Head of caudate nucleus (tissue), 42 donors: ENCODE results near the gene HIPK2.

Experiments used
- DNase-seq, 42 donors: peaks; one replicate each; pipeline versions ENCODE4 v3.0.0 to v3.0.0-alpha.2; 2020 to 2021; ENCODE audit warnings: mixed read lengths in 7 of 42
- intact Hi-C: fragments of 100-400 bp; cut with DNase I; formaldehyde crosslinking; loops from one replicate; pipeline ENCODE4 v1.15.0; 2022

HIPK2 gene

DNA sequence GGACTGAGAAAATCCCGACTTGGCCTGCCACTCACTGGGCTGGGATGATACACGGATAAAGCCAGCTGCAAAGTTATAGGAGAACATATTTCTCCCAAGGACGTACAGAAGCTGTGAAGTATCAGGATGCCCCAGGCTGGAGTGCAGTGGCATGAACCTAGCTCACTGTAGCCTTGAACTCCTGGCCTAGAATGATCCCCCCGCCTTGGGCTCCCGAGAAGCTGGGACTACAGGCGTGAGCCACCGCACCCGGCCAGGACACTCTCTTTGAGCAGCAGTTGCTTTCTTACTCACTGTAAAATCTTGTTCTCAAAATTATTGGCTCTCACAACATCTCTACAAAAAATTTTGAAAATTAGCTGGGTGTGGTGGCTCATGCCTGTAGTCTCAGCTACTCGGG is 203.9 kb downstream of the HIPK2 start:
- peak in 5 of 42 donors; percentile 4 to 20 (median 6) for DNase-seq
- intact Hi-C loops = loop anchor here (10.0 kb wide), 1 partner anchor 139 kb away; no protein-coding TSS in a partner anchor

DNA sequence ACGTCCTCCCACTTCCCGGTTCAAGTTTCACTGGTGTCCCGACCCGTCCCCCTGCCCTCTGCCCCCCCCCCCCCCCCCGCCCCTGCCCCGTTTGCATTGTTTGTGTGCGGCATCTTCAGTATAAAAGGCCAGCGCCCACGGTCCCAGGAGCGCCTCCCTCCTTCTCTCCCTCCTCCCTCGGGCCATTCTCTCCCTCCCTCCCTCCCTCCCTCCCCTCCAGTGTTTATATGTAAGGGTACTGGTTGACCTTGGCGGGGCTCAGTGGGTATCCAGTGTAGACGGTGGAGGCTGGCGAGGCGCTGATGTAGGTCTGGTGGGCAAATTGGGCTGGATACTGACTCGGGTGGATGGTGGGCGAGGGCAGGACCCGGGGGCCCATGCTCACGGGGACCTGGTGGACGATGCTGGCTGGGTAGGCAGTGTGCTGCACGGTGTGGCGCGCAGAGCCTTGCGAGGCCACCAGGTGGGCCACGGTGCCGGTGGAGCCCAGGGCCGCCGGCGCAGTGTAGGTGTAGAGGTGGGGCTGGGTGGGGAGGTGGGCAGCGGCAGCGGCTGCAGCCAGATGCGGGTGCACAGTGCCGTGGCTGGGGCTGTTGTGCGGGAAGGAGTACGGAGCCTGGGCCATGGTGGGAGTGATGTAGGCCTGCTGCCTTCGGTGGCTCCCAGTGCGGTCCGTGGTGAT is 205.0 kb downstream of the HIPK2 start:
- intact Hi-C loops = loop anchor here (10.0 kb wide), 1 partner anchor 138 kb away; no protein-coding TSS in a partner anchor
- DNase-seq = peak in 4 of 42 donors; percentile 5 to 24 (median 10)

DNA sequence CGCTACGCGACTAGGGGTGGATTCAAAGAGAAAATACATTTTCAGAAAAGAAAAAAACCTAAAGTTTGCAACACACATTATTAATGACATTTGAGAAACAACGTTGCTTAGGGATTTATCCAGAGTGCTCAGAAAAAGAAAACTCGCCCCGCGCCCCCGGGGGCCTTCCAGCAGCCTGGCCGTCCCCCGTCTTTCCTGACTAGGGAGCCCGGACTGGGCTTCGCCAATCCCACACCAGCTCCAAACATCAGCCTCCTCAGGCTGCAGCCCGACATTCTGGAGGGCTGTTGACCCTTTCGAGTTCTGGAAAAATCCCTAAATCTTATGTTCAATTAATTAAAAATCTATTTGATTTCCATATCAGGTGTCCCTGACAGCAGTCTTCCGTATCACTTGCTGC is 205.7 kb downstream of the HIPK2 start:
- intact Hi-C loops = loop anchor here (10.0 kb wide), 1 partner anchor 137 kb away; no protein-coding TSS in a partner anchor
- peak in 5 of 42 donors; percentile 5 to 34 (median 27) for DNase-seq

DNA sequence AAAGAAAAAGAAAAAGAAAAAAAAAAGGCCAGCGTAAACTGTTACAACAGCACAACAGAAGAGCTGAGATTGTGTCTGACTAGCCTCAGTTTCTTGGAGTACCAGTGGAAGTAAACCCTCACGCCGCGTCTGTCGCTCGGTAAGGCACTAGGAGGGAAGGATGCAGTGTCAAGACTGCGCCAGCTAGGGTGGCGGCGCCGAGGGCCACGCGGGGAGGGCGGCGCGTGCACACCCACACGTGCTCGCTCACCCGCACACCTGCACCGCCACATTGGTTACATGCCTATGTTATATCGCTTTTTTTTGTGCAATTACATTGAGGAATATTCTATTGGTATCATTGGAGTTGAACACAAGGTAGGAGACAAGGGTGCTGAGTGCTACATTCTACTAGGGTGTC is 206.1 kb downstream of the HIPK2 start:
- DNase-seq = peak in 4 of 42 donors; percentile 2 to 31 (median 14)
- intact Hi-C loops = loop anchor here (10.0 kb wide), 1 partner anchor 137 kb away; no protein-coding TSS in a partner anchor

DNA sequence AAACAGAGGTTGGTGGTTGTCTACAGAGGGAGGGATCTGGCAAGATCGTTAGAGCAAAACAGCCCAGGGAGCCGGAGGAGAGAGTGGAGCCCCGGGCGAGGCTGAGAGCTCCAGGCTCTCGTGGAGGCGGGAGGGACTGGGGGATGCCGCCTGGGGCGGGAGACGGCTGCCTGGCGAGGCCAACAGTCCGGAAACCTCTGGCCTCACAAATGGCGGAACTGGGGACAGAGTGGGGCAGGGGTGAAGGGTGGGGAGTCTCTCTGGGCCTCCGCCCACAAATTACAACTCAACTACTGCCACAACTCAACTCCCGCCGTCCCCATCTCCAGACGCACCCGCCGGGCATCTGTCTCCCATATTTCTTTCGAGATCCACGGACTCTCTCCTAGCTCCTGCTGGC is 206.6 kb downstream of the HIPK2 start:
- peak in 4 of 42 donors; percentile 8 to 32 (median 26) for DNase-seq
- intact Hi-C loops = loop anchor here (10.0 kb wide), 1 partner anchor 136 kb away; no protein-coding TSS in a partner anchor

DNA sequence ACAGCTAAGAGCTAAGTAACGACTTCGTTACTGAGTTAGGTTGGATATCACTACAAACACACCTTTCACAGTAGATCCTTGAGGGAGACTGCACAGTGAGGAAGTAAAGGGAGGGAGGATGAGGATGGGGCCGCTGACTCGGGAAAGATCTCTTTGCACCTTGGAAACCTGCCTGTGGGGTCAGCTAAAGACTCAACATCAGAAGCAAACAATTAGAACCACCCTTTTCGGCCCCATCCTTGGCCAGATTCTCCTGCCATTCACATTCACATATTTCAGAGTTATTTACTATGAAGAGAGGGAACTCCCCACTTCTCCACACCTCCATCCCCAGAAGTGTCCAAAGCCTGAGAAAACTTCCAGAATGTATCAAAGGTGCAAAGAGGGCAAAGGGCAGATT is 207.2 kb downstream of the HIPK2 start:
- intact Hi-C loops = loop anchor here (10.0 kb wide), 1 partner anchor 136 kb away; no protein-coding TSS in a partner anchor
- peak in 3 of 42 donors; percentile 6 to 20 (median 13) for DNase-seq

DNA sequence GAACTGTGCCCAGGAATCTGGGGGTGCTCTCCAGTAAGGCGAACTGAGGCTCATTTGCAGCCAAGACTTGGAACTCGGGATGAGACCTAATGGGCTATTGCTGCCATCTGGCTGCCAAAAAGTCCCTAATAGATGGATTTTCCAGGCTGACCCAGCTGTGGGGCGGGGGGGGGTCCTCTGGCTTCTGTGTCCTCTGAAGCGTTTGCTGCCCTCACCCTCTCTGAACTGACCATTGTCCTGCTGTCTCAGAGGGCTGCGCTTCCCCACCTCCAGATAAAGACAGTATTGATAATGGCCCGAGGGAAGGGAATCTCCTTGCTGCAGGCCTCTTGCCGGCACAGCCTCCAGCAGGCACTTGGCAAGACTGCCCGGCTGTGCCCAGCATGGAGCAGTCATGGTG is 207.7 kb downstream of the HIPK2 start:
- DNase-seq = peak; percentile 58 to 93 (median 78)
- intact Hi-C loops = loop anchor here (10.0 kb wide), 1 partner anchor 135 kb away; no protein-coding TSS in a partner anchor

DNA sequence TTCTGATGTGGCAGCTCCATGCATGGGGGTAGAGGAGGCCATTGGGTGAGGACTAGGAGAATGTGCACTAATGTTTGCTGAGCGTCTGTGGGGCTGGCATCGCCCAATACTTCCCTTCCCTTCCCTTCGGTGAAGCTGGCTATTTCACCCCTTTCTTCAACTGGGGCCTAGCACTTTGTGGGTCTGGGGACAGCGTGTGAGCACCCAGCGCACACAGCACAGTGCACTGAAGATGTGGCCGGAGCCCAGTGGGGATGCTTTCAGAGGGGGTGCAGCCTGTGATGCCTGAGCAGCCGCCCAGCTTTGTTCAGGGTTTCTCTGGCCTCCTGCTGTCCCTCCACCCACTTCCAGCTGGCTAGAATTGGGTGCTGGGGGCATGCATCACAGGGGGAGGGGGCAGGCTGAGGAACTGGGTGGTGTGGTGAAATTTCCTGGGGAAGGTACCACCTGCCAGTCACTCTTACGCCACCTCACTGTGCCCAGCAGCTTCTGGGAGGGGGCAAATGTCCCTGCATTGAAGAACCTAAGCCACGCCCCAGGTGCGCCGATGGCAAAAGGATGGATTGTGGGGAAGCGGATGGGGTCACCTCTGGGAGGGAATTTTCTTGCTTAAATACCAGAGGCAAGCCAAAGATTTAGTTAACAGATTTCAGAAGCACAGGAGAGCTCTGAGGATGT is 208.8 kb downstream of the HIPK2 start:
- intact Hi-C loops = no loop called here
- DNase-seq = peak in 5 of 42 donors; percentile 5 to 23 (median 13)

DNA sequence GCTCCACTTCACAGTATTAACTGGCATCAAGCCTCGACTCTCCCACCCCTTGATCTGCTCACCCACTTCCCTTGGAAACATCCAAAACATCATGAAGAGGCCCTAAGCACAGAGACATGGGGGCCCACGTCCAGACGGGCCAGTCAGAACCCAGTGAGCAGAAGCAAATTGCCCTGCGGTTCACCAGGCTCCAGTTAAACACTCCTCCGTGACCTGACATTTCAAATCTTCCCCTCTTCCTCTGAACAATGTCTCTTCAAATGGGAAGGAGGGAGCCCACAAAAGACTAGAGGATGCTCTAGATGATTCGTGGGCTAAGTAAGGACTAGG is 209.5 kb downstream of the HIPK2 start:
- peak in 2 of 42 donors; percentile 2 to 18 for DNase-seq
- intact Hi-C loops = no loop called here

DNA sequence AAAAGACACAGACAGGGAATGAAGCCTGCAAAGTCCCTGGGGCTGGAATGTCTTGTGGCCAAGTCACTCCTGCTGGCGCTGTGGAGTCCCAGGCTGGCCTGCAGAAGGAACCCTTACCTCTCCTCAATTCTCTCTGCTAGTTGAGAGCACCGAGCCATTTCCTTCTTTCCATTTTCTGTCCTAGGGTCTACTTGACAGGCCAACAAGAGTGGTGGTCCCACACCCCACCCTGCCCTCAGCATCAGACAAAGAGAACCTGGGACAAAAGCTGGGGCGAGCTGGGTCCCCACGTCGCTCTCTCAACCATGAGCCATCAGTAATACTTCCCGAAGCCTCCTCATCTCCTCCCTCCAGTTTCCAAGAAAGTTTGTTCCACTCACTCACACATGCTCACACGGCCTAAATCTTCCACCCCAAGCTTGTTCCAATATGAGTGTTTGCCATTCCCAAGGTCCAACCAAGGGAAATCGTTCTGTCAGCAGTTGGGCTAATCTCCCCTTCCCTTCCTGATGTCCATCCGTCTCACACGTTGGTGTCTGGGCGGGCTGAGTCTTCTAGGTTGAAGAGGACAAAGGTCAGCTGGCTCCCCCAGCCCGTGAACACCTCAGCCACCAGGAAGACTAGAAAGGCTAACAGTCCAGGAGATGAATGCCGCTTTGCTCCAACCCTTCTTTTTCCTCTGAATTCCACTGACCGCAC is 210.0 kb downstream of the HIPK2 start:
- DNase-seq = peak in 4 of 42 donors; percentile 5 to 8 (median 6)
- intact Hi-C loops = no loop called here

DNA sequence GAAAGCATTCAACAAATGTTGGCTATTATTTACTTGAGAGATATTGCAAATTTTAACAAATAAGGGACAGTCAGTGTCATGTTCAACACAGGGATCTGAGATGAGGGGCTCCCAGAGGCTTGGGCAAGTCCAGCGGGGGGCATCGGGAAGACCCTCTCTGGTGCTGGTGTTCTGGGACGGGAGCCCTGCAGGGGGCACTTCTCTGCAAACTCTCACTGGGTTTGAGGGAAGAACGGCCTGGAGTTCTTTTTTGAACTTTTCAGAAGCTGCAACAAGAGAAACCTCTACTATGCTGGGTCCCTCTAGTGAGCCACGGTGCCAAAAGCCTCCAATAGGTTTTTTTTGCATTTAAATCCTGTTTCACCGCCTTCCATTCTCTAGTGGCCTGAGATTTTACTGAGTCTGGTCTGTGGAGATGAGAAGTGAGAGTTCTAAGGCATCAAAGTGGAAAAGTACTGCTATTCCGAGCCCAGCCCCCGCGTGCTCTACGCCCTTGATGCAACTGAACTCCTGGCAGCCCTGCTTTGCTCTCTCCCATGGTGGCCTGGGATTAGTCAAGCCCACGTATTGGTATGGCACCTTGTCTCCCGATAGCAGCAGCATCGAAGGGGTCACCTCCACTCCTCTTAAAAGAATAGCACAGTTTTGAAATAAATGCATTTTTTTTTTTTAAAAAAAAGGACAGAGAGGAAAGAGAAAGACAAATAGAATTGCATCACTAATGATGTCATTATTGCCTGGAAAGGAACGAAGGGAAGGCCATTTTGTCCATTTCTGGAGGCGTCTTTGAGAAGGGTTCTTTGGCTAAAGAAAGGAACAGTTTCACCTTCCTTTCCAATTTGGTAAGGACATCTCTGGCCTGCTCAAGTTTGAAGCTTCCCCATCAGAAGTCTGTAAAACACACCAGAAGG is 210.8 kb downstream of the HIPK2 start:
- DNase-seq = peak in 5 of 42 donors; percentile 8 to 30 (median 15)
- intact Hi-C loops = no loop called here

DNA sequence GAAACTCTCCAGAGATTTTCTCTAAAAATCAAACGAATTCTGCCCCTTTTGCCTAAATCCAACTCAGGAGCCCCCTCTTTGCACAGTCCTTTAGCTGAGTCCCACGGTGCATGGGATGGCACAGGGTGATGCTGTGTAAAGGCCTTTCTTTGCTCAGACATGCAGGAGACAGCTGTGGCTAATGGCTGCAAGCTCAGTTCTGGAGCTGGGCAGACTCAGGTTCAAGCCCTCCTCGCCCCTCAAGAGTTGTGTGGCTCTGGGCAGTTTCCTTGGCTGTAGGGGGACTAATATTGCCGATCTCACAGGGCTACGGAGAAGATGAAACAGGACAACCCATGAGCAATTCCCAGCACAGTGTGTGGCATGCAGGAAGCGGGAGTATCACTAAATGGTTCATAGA is 211.7 kb downstream of the HIPK2 start:
- intact Hi-C loops = no loop called here
- DNase-seq = peak in 6 of 42 donors; percentile 0 to 36 (median 12)

DNA sequence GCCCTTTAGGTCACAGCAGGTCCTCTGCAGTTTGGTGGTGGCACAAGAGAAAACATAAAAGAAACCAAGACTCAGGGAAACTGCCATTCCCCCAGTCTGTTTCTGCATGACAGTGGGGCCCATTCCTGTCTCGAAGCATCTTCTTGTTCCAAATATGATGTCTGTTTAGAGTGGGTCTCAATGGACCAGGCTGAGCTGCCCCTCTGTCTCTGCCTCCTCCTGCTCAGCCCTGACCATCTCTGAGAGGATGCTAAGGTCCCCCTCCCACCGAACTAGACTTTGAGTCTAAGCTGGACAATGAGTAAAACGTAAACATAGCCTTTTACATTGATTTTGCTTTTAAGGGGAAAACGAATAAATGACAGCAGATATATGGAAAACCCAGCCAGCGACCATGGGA is 213.9 kb downstream of the HIPK2 start:
- intact Hi-C loops = no loop called here

DNA sequence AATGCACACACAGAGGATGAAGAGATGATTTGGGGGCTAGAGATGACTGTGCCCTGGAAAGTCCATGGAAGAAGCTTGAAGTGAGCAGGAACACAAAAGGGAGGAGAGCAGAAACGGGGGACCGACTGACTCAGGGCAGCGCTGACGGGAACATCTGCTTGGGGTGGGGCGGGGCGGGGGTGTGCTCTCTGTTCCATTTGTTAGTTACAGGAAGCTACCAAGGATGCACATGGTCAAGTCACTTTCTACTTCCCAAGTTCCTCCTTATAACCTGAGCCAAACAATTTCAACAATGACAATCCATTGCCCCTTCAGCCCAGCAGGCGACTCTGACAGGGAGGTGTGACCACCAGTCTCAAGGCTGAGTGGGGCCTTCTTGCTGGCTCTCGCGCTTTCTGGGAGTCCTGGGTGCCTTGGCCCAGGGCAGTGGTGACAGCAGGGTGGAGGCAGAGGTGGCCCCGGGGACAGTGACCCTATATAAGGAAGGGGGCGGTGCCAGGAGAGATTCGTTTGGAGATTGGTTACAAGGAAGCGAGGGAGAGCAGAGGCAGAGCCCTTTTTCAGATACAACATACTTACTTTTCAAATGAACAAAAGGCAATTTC is 214.7 kb downstream of the HIPK2 start:
- DNase-seq = peak in 4 of 42 donors; percentile 6 to 29 (median 24)

More for the DNA sequence above, 213.9 kb downstream of the HIPK2 start:
- DNase-seq = peak in 2 of 42 donors; percentile 1 to 9

DNA sequence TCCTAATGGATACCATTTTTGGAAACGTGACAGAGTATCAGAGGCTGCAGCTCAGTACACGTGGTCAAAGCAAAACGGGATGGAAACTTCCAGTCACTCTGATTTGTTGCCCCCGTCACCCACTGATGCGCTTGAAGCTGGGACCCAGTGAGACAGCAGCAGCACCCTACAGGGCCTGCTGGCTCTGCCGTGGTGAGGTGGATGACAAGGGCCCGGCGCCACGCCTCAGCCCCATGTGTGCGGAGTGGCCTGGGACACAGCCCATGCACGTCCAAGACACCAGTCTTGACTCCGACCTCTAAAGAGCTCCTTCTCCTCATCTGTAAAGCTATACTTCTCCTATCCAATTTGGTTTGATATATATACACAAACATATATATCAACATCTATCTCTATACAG is 215.3 kb downstream of the HIPK2 start:
- DNase-seq = peak in 1 of 42 donors; percentile 32
- intact Hi-C loops = no loop called here

More for the DNA sequence above, 214.7 kb downstream of the HIPK2 start:
- intact Hi-C loops = no loop called here

DNA sequence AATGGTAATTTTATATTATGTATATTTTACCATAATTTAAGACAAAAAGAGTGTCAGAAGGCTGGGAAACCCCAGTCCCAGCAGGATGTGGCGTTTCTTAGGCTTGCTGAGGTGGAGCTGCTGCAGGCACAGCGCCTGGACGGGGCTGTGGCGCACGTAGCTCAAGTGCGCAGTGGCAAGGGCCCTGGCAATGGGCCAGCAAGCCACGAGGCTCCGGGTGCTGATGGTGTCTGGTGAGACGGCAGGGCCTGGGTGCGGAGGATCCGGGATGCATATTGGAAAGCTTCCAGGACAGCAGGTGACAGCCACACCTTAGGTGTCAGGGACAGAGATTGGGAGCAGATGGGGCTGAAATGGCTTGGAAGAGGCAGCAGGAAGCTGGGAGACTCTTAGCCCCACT is 217.1 kb downstream of the HIPK2 start:
- DNase-seq = peak in 1 of 42 donors; percentile 35
- intact Hi-C loops = no loop called here

DNA sequence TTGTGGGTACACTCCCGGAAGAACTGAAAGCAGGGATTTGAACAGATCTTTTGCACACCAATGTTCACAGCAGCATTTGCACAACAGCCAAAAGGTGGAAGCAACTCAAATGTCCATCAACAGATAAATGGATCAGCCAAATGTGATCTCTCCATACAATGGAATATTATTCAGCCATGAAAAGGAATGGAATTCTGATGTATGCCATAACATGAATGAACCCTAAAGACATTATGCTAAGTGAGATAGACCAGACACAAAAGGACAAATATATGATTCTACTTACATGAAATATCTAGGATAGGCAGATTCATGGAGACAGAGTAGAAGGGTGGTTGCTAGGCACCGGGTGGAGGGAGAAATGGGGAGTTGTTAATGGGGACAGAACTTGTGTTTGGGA is 217.6 kb downstream of the HIPK2 start:
- intact Hi-C loops = no loop called here
- DNase-seq = no peak
